ENCODE data around the gene MRTFB. TPM values are rescaled to one million over a fixed set of nuclear protein-coding genes. Genes with fewer than 3 reads are reported as not detected.

The MRTFB gene
- polyA plus RNA-seq, 1 experiment, result 10.5 TPM

GRCh38 chr16:14296663-14297062 lies 225.5 kb downstream of the MRTFB start:
- H3K4me3 ChIP-seq (ENCODE audit: low read depth, low read length), result no peak overlapping the region
- ChIA-PET CTCF (interaction anchor here (0.6 kb wide), 1 partner anchor 79 kb away, joined by 3 read pairs; no protein-coding TSS in a partner anchor), POLR2A (no interaction called here)
- TF ChIP-seq CTCF (IDR thresholded peaks at IDR 0.05; ENCODE audit: low read depth, low read length), result no peak
- no peaks in the 10 kb centered on the region for H3K27me3 ChIP-seq (ENCODE audit: control insufficient read depth, insufficient read depth, low read length)
- no peak for DNase-seq (ENCODE audit: low read depth, low spot score)
- H3K27ac ChIP-seq (ENCODE audit: low read depth, low read length), result no peak overlapping the region
- no peaks in the 10 kb centered on the region for H3K9me3 ChIP-seq (ENCODE audit: control insufficient read depth, insufficient read depth, low read length)

GRCh38 chr16:14298374-14299122 lies 227.4 kb downstream of the MRTFB start:
- no peak for TF ChIP-seq CTCF (IDR thresholded peaks at IDR 0.05; ENCODE audit: low read depth, low read length)
- ChIA-PET POLR2A (no interaction called here), CTCF (no interaction called here)
- no peak for DNase-seq (ENCODE audit: low read depth, low spot score)
- H3K27me3 ChIP-seq (ENCODE audit: control insufficient read depth, insufficient read depth, low read length), result no peaks in the 10 kb centered on the region
- no peaks in the 10 kb centered on the region; the same call in 1 of the 2 replicates for H3K9me3 ChIP-seq (ENCODE audit: control insufficient read depth, insufficient read depth, low read length)
- H3K4me3 ChIP-seq (ENCODE audit: low read depth, low read length), result no peak overlapping the region
- no peak overlapping the region for H3K27ac ChIP-seq (ENCODE audit: low read depth, low read length)

GRCh38 chr16:14300705-14301168 lies 229.6 kb downstream of the MRTFB start:
- Histone ChIP-seq H3K27me3 (ENCODE audit: control insufficient read depth, insufficient read depth, low read length) (no peaks in the 10 kb centered on the region), H3K9me3 (ENCODE audit: control insufficient read depth, insufficient read depth, low read length) (no peaks in the 10 kb centered on the region; the same call in 1 of the 2 replicates), H3K4me3 (ENCODE audit: low read depth, low read length) (no peak overlapping the region), H3K27ac (ENCODE audit: low read depth, low read length) (peak overlapping the region; percentile 70)
- no peak for DNase-seq (ENCODE audit: low read depth, low spot score)
- CTCF ChIA-PET, result interaction anchor here (0.6 to 1.8 kb wide), 5 partner anchors 15 to 381 kb away, joined by 4 to 7 read pairs (median 5); partner anchors contain the start of gene ERCC4
- TF ChIP-seq CTCF (IDR thresholded peaks at IDR 0.05; ENCODE audit: low read depth, low read length), result peak; percentile 67
- POLR2A ChIA-PET, result interaction anchor here (0.6 to 1.0 kb wide), 3 partner anchors 15 to 186 kb away, joined by 3 to 6 read pairs (median 5); no protein-coding TSS in a partner anchor

- no peaks in the 10 kb centered on the region; the same call in 1 of the 2 replicates for H3K9me3 ChIP-seq (ENCODE audit: control insufficient read depth, insufficient read depth, low read length)
- no peak for TF ChIP-seq CTCF (IDR thresholded peaks at IDR 0.05; ENCODE audit: low read depth, low read length)
- DNase-seq (ENCODE audit: low read depth, low spot score), result no peak
- peak overlapping the region; percentile 69 for H3K4me3 ChIP-seq (ENCODE audit: low read depth, low read length)
- H3K27me3 ChIP-seq (ENCODE audit: control insufficient read depth, insufficient read depth, low read length), result no peaks in the 10 kb centered on the region
- CTCF ChIA-PET, result interaction anchor here (0.6 to 1.8 kb wide), 5 partner anchors 16 to 382 kb away, joined by 4 to 7 read pairs (median 5); partner anchors contain the start of gene ERCC4
- H3K27ac ChIP-seq (ENCODE audit: low read depth, low read length), result peak overlapping the region; percentile 70
- POLR2A ChIA-PET, result interaction anchor here (0.6 to 1.0 kb wide), 5 partner anchors 16 to 201 kb away, joined by 3 to 7 read pairs (median 5); no protein-coding TSS in a partner anchor
Measured at GRCh38 chr16:14301169-14302030, 230.3 kb downstream of the MRTFB start.

All from AG04450 (cell line).